ENCODE data around the gene ACTL6B.
"Not testable (repeated sequence)": the region's sequence is repeated elsewhere in the genome, so short reads cannot be mapped to it uniquely, and the experiment has no call there.

ACTL6B gene

DNA sequence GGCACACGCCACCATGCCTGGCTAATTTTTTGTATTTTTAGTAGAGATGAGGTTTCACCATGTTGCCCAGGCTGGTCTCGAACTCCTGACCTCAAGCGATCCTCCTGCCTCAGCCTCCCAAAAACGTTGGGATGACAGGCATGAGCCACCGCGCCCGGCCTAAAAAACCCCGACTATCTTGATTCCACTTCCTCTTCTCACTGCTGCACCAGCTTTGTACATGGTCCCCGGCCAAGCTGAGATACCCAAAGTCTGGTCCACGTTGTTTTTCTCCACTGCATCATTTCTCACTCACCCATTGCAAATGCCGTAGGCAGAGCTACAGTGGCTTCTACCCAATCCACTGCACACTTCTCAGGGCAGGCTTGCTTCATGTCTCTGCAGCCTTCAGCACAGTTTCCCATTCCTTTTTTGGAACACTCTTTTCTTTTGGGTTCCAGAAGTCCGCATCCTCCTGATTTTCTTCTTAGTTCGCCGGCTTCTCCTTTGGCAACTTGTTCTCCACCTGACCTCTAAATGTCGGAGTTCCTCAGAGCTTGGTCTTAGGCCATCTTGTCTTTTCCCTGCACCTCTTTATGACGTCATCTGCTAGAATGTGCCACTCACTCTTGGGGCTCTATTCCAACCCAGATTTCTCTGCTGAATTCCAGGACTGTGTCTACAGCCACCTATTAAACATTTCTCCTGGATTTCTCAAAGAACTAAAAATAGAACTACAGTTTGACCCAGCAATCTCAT, 11.3 kb upstream of the ACTL6B start:
- Histone ChIP-seq H3K27me3 (ENCODE audit: control insufficient read depth in 1 of 2, insufficient read depth in 1 of 2, low read length in 2 of 2) (peaks cover 0 to 4% of the 10 kb centered on the region in 2 experiments), H4K8ac (ENCODE audit: low read length) (no peak overlapping the region), H3K14ac (ENCODE audit: low read length in 2 of 2) (no peak overlapping the region), H3K79me1 (replicated peaks; ENCODE audit: low read length, poor library complexity, severe bottlenecking) (no peaks in the 10 kb centered on the region), H2BK15ac (ENCODE audit: low read depth, poor library complexity, severe bottlenecking) (no peak overlapping the region), H2BK5ac (ENCODE audit: low read depth, low read length, poor library complexity, severe bottlenecking) (no peak overlapping the region), H3K9me3 (ENCODE audit: control insufficient read depth, low read length) (no peaks in the 10 kb centered on the region), H2BK12ac (ENCODE audit: low read length in 2 of 2) (no peak overlapping the region), H3K4ac (ENCODE audit: low read depth in 1 of 2, low read length in 2 of 2) (no peak overlapping the region), H2AFZ (ENCODE audit: low read depth, low read length) (no peak overlapping the region), H3K18ac (ENCODE audit: low read depth in 1 of 2, low read length in 2 of 2) (no peak overlapping the region), H3K4me3 (ENCODE audit: insufficient read depth in 1 of 2, low read depth in 1 of 2, low read length in 2 of 2) (no peak overlapping the region), H3K4me1 (ENCODE audit: control insufficient read depth, insufficient read depth, low read depth, low read length) (no peaks in the 10 kb centered on the region), H4K91ac (ENCODE audit: low read length) (no peak overlapping the region), H3K4me2 (ENCODE audit: low read length, poor library complexity, severe bottlenecking) (no peak overlapping the region), H3K23ac (ENCODE audit: low read length in 2 of 2) (no peak overlapping the region), H2BK120ac (ENCODE audit: low read depth, low read length) (no peak overlapping the region), H3K27ac (ENCODE audit: low read length, poor library complexity, severe bottlenecking) (no peak overlapping the region), H3K36me3 (ENCODE audit: control insufficient read depth in 1 of 2, insufficient read depth in 2 of 2, low read depth in 1 of 2, low read length in 2 of 2) (no peaks in the 10 kb centered on the region), H2AK5ac (ENCODE audit: low read length, severe bottlenecking) (no peak overlapping the region), H3K9ac (ENCODE audit: low read length) (no peak overlapping the region)
- DNase-seq, result no peak
- WGBS, result 85% methylated on average over 15 of the region's 16 CpGs

DNA sequence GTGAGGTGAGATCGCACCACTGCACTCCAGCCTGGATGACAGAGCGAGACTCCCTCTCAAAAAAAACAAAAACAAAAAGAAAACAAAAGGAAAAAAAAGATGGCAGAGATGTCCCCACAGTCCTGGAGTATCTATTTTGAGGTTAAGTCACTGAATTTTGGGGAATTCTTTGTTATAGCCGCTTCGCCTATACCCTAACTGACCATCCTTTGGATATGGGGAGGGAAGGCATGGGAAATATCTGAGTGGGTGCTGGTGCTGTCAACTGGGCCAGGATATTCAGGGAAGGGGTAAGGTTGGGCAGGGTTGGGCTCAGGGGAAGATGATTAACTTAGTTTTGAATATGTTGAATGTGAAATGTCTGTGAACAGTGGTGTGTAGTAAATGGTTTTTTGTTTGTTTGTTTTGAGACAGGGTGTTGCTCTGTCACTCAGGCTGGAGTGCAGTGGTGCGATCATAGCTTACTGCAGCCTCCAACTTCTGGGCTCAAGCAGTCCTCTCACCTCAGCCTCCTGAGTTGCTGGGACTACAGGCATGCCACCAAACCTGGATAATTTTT, 9.0 kb upstream of the ACTL6B start:
- WGBS, result 89% methylated on average over 3 of the region's 5 CpGs
- H4K91ac ChIP-seq (ENCODE audit: low read length), result no peak overlapping the region
- peaks cover 0 to 6% of the 10 kb centered on the region in 2 experiments for H3K27me3 ChIP-seq (ENCODE audit: control insufficient read depth in 1 of 2, insufficient read depth in 1 of 2, low read length in 2 of 2)
- no peaks in the 10 kb centered on the region for H3K9me3 ChIP-seq (ENCODE audit: control insufficient read depth, low read length)
- H2AK5ac ChIP-seq (ENCODE audit: low read length, severe bottlenecking), result no peak overlapping the region
- no peak overlapping the region for H3K4ac ChIP-seq (ENCODE audit: low read depth in 1 of 2, low read length in 2 of 2)
- no peak overlapping the region for H3K18ac ChIP-seq (ENCODE audit: low read depth in 1 of 2, low read length in 2 of 2)
- no peak overlapping the region for H2BK5ac ChIP-seq (ENCODE audit: low read depth, low read length, poor library complexity, severe bottlenecking)
- no peak overlapping the region for H3K4me2 ChIP-seq (ENCODE audit: low read length, poor library complexity, severe bottlenecking)
- H4K8ac ChIP-seq (ENCODE audit: low read length), result no peak overlapping the region
- no peaks in the 10 kb centered on the region for H3K4me1 ChIP-seq (ENCODE audit: control insufficient read depth, insufficient read depth, low read depth, low read length)
- no peak overlapping the region for H3K14ac ChIP-seq (ENCODE audit: low read length in 2 of 2)
- H3K27ac ChIP-seq (ENCODE audit: low read length, poor library complexity, severe bottlenecking), result no peak overlapping the region
- no peak for DNase-seq
- H3K9ac ChIP-seq (ENCODE audit: low read length), result no peak overlapping the region
- no peaks in the 10 kb centered on the region for H3K36me3 ChIP-seq (ENCODE audit: control insufficient read depth in 1 of 2, insufficient read depth in 2 of 2, low read depth in 1 of 2, low read length in 2 of 2)
- H2BK12ac ChIP-seq (ENCODE audit: low read length in 2 of 2), result no peak overlapping the region
- no peak overlapping the region for H3K23ac ChIP-seq (ENCODE audit: low read length in 2 of 2)
- no peak overlapping the region for H3K4me3 ChIP-seq (ENCODE audit: insufficient read depth in 1 of 2, low read depth in 1 of 2, low read length in 2 of 2)
- no peak overlapping the region for H2BK15ac ChIP-seq (ENCODE audit: low read depth, poor library complexity, severe bottlenecking)
- no peak overlapping the region for H2AFZ ChIP-seq (ENCODE audit: low read depth, low read length)
- no peak overlapping the region for H2BK120ac ChIP-seq (ENCODE audit: low read depth, low read length)
- H3K79me1 ChIP-seq (replicated peaks; ENCODE audit: low read length, poor library complexity, severe bottlenecking), result no peaks in the 10 kb centered on the region

DNA sequence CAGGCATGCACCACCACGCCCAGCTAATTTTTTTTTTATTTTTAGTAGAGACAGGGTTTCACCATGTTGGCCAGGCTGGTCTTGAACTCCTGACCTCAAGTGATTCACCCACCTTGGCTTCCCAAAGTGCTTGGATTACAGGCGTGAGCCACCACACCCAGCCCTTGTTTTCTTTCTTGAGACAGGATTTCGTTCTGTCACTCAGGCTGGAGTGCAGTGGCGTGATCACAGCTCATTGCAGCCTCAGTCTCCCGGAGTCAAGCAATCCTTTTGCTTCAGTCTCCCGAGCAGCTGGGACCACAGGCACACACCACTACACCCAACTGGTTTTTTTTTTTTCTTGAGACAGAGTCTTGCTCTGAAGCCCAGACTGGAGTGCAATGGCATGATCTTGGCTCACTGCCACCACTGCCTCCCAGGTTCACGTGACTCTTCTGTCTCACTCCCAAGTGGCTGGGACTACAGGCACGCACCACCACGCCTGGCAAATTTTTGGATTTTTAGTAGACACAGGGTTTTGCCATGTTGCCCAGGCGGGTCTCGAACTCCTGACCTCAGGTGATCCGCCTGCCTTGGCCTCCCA, 6.0 kb upstream of the ACTL6B start:
- not testable (repeated sequence) for H2BK120ac ChIP-seq (ENCODE audit: low read depth, low read length); DNase-seq; H4K91ac ChIP-seq (ENCODE audit: low read length); H3K4me3 ChIP-seq (ENCODE audit: insufficient read depth in 1 of 2, low read depth in 1 of 2, low read length in 2 of 2); H3K9ac ChIP-seq (ENCODE audit: low read length); H3K4me1 ChIP-seq (ENCODE audit: control insufficient read depth, insufficient read depth, low read depth, low read length); H3K9me3 ChIP-seq (ENCODE audit: control insufficient read depth, low read length); H4K8ac ChIP-seq (ENCODE audit: low read length); H2BK15ac ChIP-seq (ENCODE audit: low read depth, poor library complexity, severe bottlenecking); H2AK5ac ChIP-seq (ENCODE audit: low read length, severe bottlenecking); H3K36me3 ChIP-seq (ENCODE audit: control insufficient read depth in 1 of 2, insufficient read depth in 2 of 2, low read depth in 1 of 2, low read length in 2 of 2); H2AFZ ChIP-seq (ENCODE audit: low read depth, low read length); H2BK12ac ChIP-seq (ENCODE audit: low read length in 2 of 2); H3K4ac ChIP-seq (ENCODE audit: low read depth in 1 of 2, low read length in 2 of 2); H3K27ac ChIP-seq (ENCODE audit: low read length, poor library complexity, severe bottlenecking); H3K18ac ChIP-seq (ENCODE audit: low read depth in 1 of 2, low read length in 2 of 2); H3K23ac ChIP-seq (ENCODE audit: low read length in 2 of 2); H2BK5ac ChIP-seq (ENCODE audit: low read depth, low read length, poor library complexity, severe bottlenecking); H3K4me2 ChIP-seq (ENCODE audit: low read length, poor library complexity, severe bottlenecking); H3K79me1 ChIP-seq (replicated peaks; ENCODE audit: low read length, poor library complexity, severe bottlenecking); H3K14ac ChIP-seq (ENCODE audit: low read length in 2 of 2)
- 83% methylated on average over 12 of the region's 12 CpGs for WGBS
- H3K27me3 ChIP-seq (ENCODE audit: control insufficient read depth in 1 of 2, insufficient read depth in 1 of 2, low read length in 2 of 2), result peaks cover 21 to 27% of the 10 kb centered on the region in 2 experiments

- no peak overlapping the region for H2BK15ac ChIP-seq (ENCODE audit: low read depth, poor library complexity, severe bottlenecking)
- H2AFZ ChIP-seq (ENCODE audit: low read depth, low read length), result no peak overlapping the region
- H3K27me3 ChIP-seq (ENCODE audit: control insufficient read depth in 1 of 2, insufficient read depth in 1 of 2, low read length in 2 of 2), result peaks cover 47 to 54% of the 10 kb centered on the region in 2 experiments
- H3K18ac ChIP-seq (ENCODE audit: low read depth in 1 of 2, low read length in 2 of 2), result no peak overlapping the region
- H3K79me1 ChIP-seq (replicated peaks; ENCODE audit: low read length, poor library complexity, severe bottlenecking), result no peaks in the 10 kb centered on the region
- no peak overlapping the region for H2BK12ac ChIP-seq (ENCODE audit: low read length in 2 of 2)
- no peak overlapping the region for H4K91ac ChIP-seq (ENCODE audit: low read length)
- no peak overlapping the region for H3K27ac ChIP-seq (ENCODE audit: low read length, poor library complexity, severe bottlenecking)
- H3K4me2 ChIP-seq (ENCODE audit: low read length, poor library complexity, severe bottlenecking), result no peak overlapping the region
- WGBS, result 55% methylated on average over 16 of the region's 25 CpGs
- no peak overlapping the region for H3K9ac ChIP-seq (ENCODE audit: low read length)
- no peak overlapping the region for H2AK5ac ChIP-seq (ENCODE audit: low read length, severe bottlenecking)
- no peak overlapping the region for H2BK5ac ChIP-seq (ENCODE audit: low read depth, low read length, poor library complexity, severe bottlenecking)
- H3K4ac ChIP-seq (ENCODE audit: low read depth in 1 of 2, low read length in 2 of 2), result no peak overlapping the region
- H2BK120ac ChIP-seq (ENCODE audit: low read depth, low read length), result no peak overlapping the region
- no peak overlapping the region for H3K4me3 ChIP-seq (ENCODE audit: insufficient read depth in 1 of 2, low read depth in 1 of 2, low read length in 2 of 2)
- H3K4me1 ChIP-seq (ENCODE audit: control insufficient read depth, insufficient read depth, low read depth, low read length), result peaks cover 4% of the 10 kb centered on the region
- H3K23ac ChIP-seq (ENCODE audit: low read length in 2 of 2), result no peak overlapping the region
- no peak for DNase-seq
- H3K36me3 ChIP-seq (ENCODE audit: control insufficient read depth in 1 of 2, insufficient read depth in 2 of 2, low read depth in 1 of 2, low read length in 2 of 2), result no peaks in the 10 kb centered on the region
- H3K14ac ChIP-seq (ENCODE audit: low read length in 2 of 2), result no peak overlapping the region
- no peaks in the 10 kb centered on the region for H3K9me3 ChIP-seq (ENCODE audit: control insufficient read depth, low read length)
- no peak overlapping the region for H4K8ac ChIP-seq (ENCODE audit: low read length)
Measured at GRCh38 chr7:100654908-100655831, 1.1 kb downstream of the ACTL6B start.
